GM18505 (cell line): Measurements from ENCODE around the gene MAP2K5.

ENCODE experiments used
- ATAC-seq: cut with Tn5 transposase; IDR thresholded peaks from one replicate; pipeline ENCODE4 v1.9.1; 2021; ENCODE audit not compliant: unreplicated experiment
- POLR2A ChIP-seq: IDR thresholded peaks from 4 replicates; pipeline ENCODE4 v1.6.1; 2011; ENCODE audit warnings: borderline replicate concordance; ENCODE audit not compliant: insufficient read depth, insufficient read length; ENCODE audit errors: extremely low read depth

Gene MAP2K5

GRCh38 chr15:67575039-67575502, 32.6 kb downstream of the MAP2K5 start:
- TF ChIP-seq POLR2A, result no peak

GRCh38 chr15:67578020-67578600, 35.6 kb downstream of the MAP2K5 start:
- no peak for ATAC-seq
- TF ChIP-seq POLR2A, result no peak

More at GRCh38 chr15:67575039-67575502, 32.6 kb downstream of the MAP2K5 start:
- ATAC-seq, result no peak

- no peak for ATAC-seq
- TF ChIP-seq POLR2A, result no peak
These were observed 36.7 kb downstream of the MAP2K5 start for GRCh38 chr15:67579164-67579563.

- no peak for ATAC-seq
These were observed 37.5 kb downstream of the MAP2K5 start for GRCh38 chr15:67579967-67580366.

GRCh38 chr15:67584157-67584556, 41.7 kb downstream of the MAP2K5 start:
- no peak for TF ChIP-seq POLR2A
- ATAC-seq, result no peak

More at GRCh38 chr15:67579967-67580366, 37.5 kb downstream of the MAP2K5 start:
- TF ChIP-seq POLR2A, result no peak

- no peak for ATAC-seq
- TF ChIP-seq POLR2A, result no peak
These were observed 43.2 kb downstream of the MAP2K5 start for GRCh38 chr15:67585681-67586080.

GRCh38 chr15:67587331-67587730, 44.8 kb downstream of the MAP2K5 start:
- ATAC-seq, result no peak
- TF ChIP-seq POLR2A, result no peak

- no peak for ATAC-seq
- TF ChIP-seq POLR2A, result no peak
These were observed 45.3 kb downstream of the MAP2K5 start for GRCh38 chr15:67587754-67588153.

GRCh38 chr15:67590191-67590590, 47.7 kb downstream of the MAP2K5 start:
- ATAC-seq, result no peak
- no peak for TF ChIP-seq POLR2A

GRCh38 chr15:67592245-67592644, 49.7 kb downstream of the MAP2K5 start:
- no peak for TF ChIP-seq POLR2A

GRCh38 chr15:67593562-67593961, 51.1 kb downstream of the MAP2K5 start:
- ATAC-seq, result no peak
- TF ChIP-seq POLR2A, result no peak

More at GRCh38 chr15:67592245-67592644, 49.7 kb downstream of the MAP2K5 start:
- ATAC-seq, result no peak

- ATAC-seq, result no peak
- no peak for TF ChIP-seq POLR2A
These were observed 52.3 kb downstream of the MAP2K5 start for GRCh38 chr15:67594770-67595169.

GRCh38 chr15:67595572-67595971, 53.1 kb downstream of the MAP2K5 start:
- no peak for TF ChIP-seq POLR2A
- ATAC-seq, result no peak

- TF ChIP-seq POLR2A, result no peak
- ATAC-seq, result no peak
These were observed 58.6 kb downstream of the MAP2K5 start for GRCh38 chr15:67601073-67601472.

- no peak for ATAC-seq
- no peak for TF ChIP-seq POLR2A
These were observed 60.6 kb downstream of the MAP2K5 start for GRCh38 chr15:67603063-67603462.

GRCh38 chr15:67605871-67606270, 63.4 kb downstream of the MAP2K5 start:
- TF ChIP-seq POLR2A, result no peak
- no peak for ATAC-seq

- no peak for TF ChIP-seq POLR2A
- ATAC-seq, result no peak
These were observed 64.2 kb downstream of the MAP2K5 start for GRCh38 chr15:67606742-67607141.
